Measurements from ENCODE around the gene OSBPL10. TPM values are rescaled to one million over a fixed set of nuclear protein-coding genes. Genes with fewer than 3 reads are reported as not detected.

OSBPL10 gene
- total and polyA plus RNA-seq, 2 of the 8 experiments (the other 6 are each of a cell fraction or from before 2014, with no cell fraction given), result 26.2 to 86.7 TPM

DNA sequence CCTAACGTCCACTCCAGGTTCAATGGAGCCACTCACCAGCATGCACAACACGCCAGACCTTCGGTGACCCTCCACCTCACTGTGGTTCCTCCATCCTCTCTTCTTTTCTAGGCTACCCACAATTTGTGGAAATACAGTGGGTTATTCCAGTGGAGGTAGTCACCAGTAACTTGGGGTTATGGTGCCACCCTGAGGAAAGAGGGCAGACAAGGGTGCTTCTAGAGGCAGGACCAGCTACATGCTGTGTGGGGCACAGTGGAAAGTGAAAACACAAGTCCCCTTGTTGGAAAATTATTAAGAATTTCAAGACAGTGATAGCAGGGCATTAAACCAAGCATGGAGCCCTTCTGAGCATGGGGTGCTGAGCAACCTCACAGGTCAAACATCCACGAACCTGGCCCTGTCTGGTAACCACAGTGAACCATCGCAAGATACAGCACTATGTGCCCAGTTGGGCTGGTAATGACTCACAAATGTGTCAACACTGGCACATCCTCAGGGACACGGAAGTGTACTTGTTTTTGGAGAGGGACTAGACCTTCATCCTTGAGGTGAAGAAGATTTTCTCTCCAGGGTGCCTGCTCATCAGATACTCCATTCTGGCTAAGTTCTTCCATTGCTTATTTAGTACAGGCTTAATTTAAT, 281.6 kb downstream of the OSBPL10 start:
- peaks cover 2% of the 10 kb centered on the region; the same call in 1 of the 2 replicates for H3K79me1 ChIP-seq (ENCODE audit: low read depth, low read length)
- no peak overlapping the region for H3K56ac ChIP-seq (replicated peaks; ENCODE audit: insufficient read length, low read depth, low read length)
- H3K4me1 ChIP-seq (replicated peaks in 1 of 4; ENCODE audit: control insufficient read depth in 3 of 4, insufficient read depth in 4 of 4, low read length in 3 of 4), result peaks cover 0 to 6% (median 0%) of the 10 kb centered on the region in 4 experiments; a peak in 2 of 7 replicates
- H2AFZ ChIP-seq (ENCODE audit: low read length), result no peak overlapping the region
- no peak overlapping the region for H3K4me3 ChIP-seq (ENCODE audit: extremely low read depth in 1 of 4, insufficient read depth in 2 of 4, low read depth in 3 of 4, low read length in 4 of 4)
- CTCF ChIA-PET (ENCODE audit: partially characterized antibody), result no interaction called here
- no peak overlapping the region for H3K27ac ChIP-seq (ENCODE audit: low read depth, low read length)
- H3K23ac ChIP-seq (ENCODE audit: insufficient read length), result no peak overlapping the region
- H3K18ac ChIP-seq (ENCODE audit: extremely low read depth, low read length), result no peak overlapping the region
- H3K9me3 ChIP-seq (ENCODE audit: insufficient read depth in 2 of 2, low read depth in 1 of 2, low read length in 1 of 2), result no peaks in the 10 kb centered on the region
- H4K91ac ChIP-seq (replicated peaks; ENCODE audit: insufficient read length, low read length), result no peak overlapping the region
- TF ChIP-seq GABPA (IDR thresholded peaks at IDR 0.05; ENCODE audit: borderline replicate concordance, insufficient read depth, low read length), result no peak
- TF ChIP-seq JUN (IDR thresholded peaks at IDR 0.05; ENCODE audit: low read depth, low read length), result no peak
- no peak for TF ChIP-seq TEAD4 (IDR thresholded peaks at IDR 0.05; ENCODE audit: low read depth, low read length)
- no peak for TF ChIP-seq FOSL1 (IDR thresholded peaks at IDR 0.05; ENCODE audit: insufficient read depth, low read depth, low read length)
- no peak for TF ChIP-seq SUZ12 (IDR thresholded peaks at IDR 0.05; ENCODE audit: low read length)
- no peak overlapping the region for H3K9ac ChIP-seq (replicated peaks in 1 of 4; ENCODE audit: extremely low read depth in 1 of 4, low read depth in 3 of 4, low read length in 3 of 4)
- no peak for FAIRE-seq
- no peak overlapping the region for H2AK5ac ChIP-seq (ENCODE audit: low read depth, low read length)
- no peak overlapping the region for H2BK12ac ChIP-seq (ENCODE audit: low read depth, low read length)
- no peaks in the 10 kb centered on the region for H3K27me3 ChIP-seq (replicated peaks in 1 of 4; ENCODE audit: control insufficient read depth in 3 of 4, extremely low read depth in 1 of 4, insufficient read depth in 3 of 4, low read length in 3 of 4)
- H3K14ac ChIP-seq (ENCODE audit: insufficient read length), result no peak overlapping the region
- POLR2A ChIA-PET (ENCODE audit: partially characterized antibody), result no interaction called here
- H3K79me2 ChIP-seq (ENCODE audit: control insufficient read depth in 1 of 2, insufficient read depth in 2 of 2, low read length in 2 of 2), result no peaks in the 10 kb centered on the region
- no peak overlapping the region for H3K4me2 ChIP-seq (ENCODE audit: insufficient read depth in 1 of 2, low read depth in 2 of 2, low read length in 2 of 2)
- no peak overlapping the region for H3K4ac ChIP-seq (replicated peaks; ENCODE audit: insufficient read length, low read depth, low read length)
- H2BK5ac ChIP-seq (ENCODE audit: low read depth, low read length), result no peak overlapping the region
- DNase-seq (ENCODE audit: low read depth in 1 of 2, low spot score in 2 of 2), result no peak
- H2BK120ac ChIP-seq (replicated peaks; ENCODE audit: low read depth, low read length), result no peak overlapping the region
- no peak overlapping the region for H2BK20ac ChIP-seq (ENCODE audit: low read length)
- no peak overlapping the region for H4K5ac ChIP-seq (ENCODE audit: insufficient read length, low read depth, low read length)
- WGBS, 2 experiments (ENCODE audit: extremely low coverage in 1 of 2, insufficient coverage in 1 of 2, insufficient read length in 1 of 2, insufficient replicate concordance in 2 of 2, low coverage in 1 of 2, low lambda C conversion rate in 2 of 2, missing lambda C conversion rate in 1 of 2), result 85% methylated on average over 6 of the region's 6 CpGs; no CpG with 5 or more reads in 1 of the 2 experiments
- no peaks in the 10 kb centered on the region for H3K23me2 ChIP-seq (ENCODE audit: low read depth, low read length)
- no peak overlapping the region for H4K8ac ChIP-seq (ENCODE audit: extremely low read depth, insufficient read depth, low read length)
- H2BK15ac ChIP-seq (ENCODE audit: low read length), result no peak overlapping the region
- peaks cover 0 to 19% (median 11%) of the 10 kb centered on the region in 4 experiments; a peak in 5 of 8 replicates for H3K36me3 ChIP-seq (ENCODE audit: control insufficient read depth in 2 of 4, insufficient read depth in 4 of 4, low read length in 3 of 4)
- H4K20me1 ChIP-seq (replicated peaks in 1 of 2; ENCODE audit: control insufficient read depth in 1 of 2, insufficient read depth in 2 of 2, low read length in 2 of 2), result peaks cover 0 to 2% of the 10 kb centered on the region in 2 experiments
